HG02642 (cell line): ENCODE data around the gene SKAP1.

Experiments used
- ATAC-seq: cut with Tn5 transposase; IDR thresholded peaks from one replicate; pipeline ENCODE4 v1.9.1; 2021; ENCODE audit warnings: mild to moderate bottlenecking; ENCODE audit not compliant: unreplicated experiment, poor library complexity

SKAP1 gene

DNA sequence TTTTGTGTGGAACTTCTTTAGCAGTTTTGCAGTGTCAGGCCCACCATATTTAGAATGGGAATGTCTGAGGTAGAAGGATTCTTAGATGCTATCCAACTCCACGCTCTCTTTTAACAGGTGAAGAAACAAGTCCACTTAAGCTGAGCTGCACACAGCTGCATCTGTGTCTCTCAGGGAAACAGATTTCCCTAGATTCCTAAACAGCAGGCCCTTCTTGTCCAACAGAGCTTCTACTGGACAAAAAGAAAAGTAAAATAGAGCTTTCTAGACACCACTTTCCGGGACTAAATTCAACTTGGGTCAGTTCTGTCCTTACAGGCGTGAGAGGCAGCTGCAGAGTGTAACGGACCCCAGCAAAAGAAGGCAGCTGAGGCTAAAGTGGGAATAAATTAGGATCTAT, 270.8 kb downstream of the SKAP1 start:
- ATAC-seq = no peak

DNA sequence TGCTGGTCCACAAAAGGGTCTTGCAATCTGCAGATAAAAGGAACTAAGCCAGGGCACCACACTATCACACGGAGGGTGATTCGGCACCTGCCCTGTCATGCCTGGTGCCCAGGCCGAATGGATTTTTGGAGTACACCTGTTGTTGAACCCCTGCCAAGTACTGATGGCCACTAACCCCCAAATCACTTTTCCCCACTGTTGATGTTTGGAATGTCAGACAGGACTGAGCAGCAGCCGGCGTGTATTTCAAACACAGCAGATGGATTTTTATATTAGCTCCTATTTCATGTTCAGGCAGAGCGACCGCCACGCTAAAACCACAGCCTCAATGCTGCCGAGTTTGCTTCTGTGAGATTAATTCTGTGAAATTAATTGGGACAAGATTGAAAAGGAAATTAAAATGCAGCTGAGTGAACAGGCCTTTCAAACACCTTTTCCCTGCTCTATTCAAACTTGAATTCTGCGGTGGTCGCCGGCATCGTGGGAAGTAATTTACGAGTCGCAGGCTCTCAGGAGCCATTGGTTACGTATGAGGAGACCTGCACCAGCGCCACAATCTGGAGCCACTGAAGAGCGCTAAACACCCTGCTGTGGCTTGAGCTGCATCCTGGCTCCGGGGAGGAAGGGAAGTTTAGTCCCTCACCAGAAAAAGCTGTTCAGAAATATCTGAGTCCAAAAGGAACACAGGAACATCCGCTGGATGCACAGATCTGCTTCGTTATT, 274.0 kb downstream of the SKAP1 start:
- ATAC-seq = no peak

GRCh38 chr17:48153691-48154358, 276.2 kb downstream of the SKAP1 start:
- ATAC-seq = no peak

DNA sequence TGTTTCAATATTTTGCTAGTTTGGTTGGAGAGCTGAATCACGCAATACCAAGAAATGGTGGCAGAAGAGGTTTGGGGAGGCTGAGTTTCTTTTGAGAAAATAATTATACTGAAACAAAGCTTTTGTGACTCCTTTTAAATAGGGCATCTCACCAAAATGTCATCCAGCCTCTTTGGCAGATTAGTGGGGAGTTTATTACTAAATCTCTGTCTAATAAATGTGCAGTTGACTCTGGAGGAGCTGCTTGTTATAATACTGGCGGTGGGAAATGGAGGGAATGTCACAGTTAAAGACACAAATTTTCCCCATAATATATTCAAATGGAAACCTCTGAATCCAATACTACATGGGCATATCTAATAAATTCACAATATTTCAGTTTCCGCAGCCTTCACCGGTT, 277.7 kb downstream of the SKAP1 start:
- ATAC-seq = no peak

DNA sequence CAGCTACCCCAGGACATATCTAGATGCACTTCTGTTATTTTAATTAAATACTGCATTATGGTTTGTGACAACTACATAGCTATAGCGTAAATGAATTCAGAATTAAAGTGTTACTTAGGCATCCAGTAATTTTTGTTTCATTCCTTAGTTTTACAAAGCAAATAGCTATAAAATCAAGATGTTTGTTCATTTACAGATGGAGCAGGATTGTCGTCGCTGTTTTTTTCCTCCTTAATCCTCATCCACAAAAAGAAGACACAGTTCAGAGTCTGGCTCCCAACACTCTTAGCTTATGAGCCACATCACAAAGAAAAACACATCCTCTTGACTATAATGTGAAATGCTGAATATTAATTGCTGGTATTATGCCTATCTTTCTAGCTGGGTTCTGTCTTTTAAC, 278.8 kb downstream of the SKAP1 start:
- no peak for ATAC-seq

- ATAC-seq = no peak
These were observed 279.4 kb downstream of the SKAP1 start for GRCh38 chr17:48150597-48151001.

DNA sequence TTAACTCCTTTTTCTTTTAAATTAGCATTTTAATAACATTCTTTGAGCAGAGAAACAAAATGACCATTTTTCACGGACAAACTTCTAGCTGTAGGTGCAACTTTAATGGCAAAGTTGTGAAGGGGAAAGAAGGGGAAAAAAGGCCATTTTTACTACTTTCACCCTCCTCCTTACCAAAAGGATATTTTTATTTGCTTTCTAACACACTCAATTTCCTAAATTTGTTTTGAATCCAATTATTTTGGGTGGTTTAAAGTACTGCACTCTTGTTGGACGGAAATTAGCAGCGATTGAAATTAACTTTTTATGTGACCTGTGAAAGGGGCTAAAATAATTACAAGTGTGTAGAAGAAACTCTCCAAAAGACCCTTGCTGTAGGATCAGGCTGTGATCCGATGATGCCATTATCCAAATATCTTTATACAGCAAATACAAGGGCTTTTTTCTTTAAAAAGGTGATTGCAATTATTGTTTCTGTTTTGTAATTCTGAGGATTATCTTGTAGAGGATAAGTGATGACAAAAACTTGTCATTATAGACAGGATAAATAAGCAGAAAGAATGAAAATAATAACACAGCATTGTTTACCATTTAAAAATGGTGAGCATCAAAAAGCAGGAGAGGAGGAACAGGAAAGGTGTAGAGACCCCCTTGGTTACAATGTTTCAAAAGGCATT, 280.1 kb downstream of the SKAP1 start:
- ATAC-seq = no peak

- ATAC-seq = no peak
These were observed 280.9 kb downstream of the SKAP1 start for GRCh38 chr17:48148854-48149786.

DNA sequence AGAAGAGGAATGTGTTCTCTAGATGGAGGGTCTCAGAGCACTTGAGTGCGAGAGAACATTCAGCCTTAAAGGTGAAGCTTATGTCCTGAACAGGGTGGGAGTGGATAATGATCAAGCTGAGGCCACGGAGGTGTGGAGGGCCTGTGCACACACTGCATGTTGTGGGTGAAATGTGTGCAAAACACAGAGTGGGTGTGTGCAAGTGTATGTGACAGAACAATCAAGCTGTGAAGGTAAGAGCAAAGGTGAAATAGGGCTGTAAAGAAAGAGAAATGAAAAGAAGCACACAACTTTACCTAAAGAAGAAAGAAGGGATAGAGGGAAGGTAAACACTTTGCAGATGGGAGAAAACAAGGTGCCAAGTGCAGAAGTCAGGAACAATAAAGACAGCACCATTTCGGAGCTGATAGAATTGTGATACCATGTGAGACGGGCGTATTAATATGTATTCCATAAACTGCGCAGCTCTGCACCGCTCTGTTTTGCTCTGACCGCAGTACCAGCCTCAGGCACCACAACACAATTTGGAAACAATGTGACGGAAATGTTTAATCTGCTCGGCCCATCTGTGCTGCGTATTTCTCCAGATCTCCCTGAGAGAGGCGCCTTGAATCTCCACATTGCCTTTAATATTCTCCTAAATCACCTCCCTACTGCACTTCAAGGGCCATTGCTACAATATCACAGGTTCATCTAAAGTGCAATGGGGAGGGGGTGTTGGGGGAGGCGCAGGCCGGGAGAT, 281.8 kb downstream of the SKAP1 start:
- ATAC-seq = no peak

GRCh38 chr17:48144976-48145798, 284.8 kb downstream of the SKAP1 start:
- no peak for ATAC-seq

DNA sequence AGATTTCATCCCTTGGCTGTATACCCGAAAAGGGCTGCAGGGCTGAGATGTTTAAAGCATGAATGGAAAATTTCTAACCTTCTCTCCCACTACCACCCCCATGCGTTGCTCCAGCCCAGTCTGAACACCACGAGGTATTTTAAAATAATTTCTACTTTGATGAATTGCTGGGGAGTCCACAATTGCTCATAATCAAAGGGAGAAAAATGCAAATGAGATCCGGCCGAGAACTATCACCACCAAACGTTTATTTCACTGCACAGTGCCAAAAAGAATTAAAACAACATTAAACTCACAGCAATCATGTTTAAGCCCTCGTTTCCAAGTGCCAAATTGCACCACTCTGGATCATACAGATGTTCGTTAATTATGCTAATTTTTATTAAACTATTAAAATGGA, 285.8 kb downstream of the SKAP1 start:
- no peak for ATAC-seq

DNA sequence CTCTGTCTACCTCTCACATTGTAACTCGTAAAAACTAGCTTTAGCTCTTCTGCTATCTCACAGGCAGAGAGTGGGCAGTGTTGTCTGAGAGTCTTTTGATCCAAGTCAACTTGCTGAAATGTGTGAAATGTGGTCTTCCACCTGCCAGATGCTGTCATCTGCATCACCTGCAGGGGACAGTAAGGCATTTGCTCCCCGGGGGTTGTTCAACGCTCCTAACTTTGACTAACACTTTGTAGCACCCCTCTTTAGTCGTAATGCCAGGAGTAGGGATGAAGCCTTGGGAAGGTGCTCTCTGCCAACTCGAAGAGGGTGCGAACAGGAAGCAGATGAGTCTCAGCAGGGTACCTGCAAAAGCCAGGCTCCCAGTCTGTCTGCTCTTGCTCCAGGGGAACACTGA, 286.4 kb downstream of the SKAP1 start:
- no peak for ATAC-seq

GRCh38 chr17:48139944-48140343, 290.1 kb downstream of the SKAP1 start:
- ATAC-seq = no peak

GRCh38 chr17:48137656-48138055, 292.4 kb downstream of the SKAP1 start:
- ATAC-seq = no peak

- ATAC-seq = no peak
These were observed 295.0 kb downstream of the SKAP1 start for GRCh38 chr17:48134912-48135480.

DNA sequence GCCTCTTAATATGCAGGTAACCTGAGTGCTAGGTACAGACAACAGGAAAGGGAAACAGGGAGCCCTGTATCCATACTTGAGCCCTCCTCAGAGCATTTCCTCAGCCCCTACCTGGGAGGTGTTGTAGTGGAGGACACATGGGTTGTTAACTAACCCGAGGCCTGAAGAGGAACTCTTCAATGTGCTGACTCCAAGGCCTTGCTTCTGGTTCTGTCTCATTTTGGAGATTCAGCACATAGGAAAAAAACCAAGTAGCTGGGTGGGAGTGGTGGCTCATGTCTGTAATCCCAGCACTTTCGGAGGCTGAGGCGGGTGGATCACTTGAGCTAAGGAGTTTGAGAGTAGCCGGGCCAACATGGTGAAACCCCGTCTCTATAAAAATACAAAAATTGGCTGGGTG, 297.6 kb downstream of the SKAP1 start:
- no peak for ATAC-seq

DNA sequence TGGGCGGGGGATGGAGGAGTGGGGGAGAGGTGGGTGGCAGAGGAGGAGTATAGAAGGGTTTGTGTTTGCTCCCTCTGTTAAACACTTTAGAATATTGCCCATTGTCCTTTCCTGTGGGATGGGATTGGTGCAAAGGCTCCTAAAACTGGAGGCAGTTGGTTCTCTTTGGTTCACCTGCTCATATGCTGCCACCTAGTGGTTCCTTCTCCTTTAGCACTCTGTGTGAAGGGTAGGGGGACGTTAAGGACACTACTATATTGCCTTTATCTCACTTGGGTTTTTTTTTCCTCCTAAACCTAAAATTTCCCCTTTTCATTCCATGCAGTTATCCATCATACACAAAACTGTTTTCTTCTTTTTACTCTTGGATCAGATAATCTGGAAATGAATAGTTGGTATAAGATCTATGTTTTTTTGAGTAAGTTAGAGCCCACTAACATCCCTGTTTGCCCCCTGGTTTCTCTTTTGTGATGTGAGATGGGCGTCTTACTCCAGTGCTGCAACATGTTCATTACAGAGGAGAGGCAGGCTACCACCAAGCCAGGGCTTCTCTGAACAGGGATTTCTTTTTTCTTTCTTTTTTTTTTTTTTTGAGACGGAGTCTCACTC, 298.7 kb downstream of the SKAP1 start:
- no peak for ATAC-seq

DNA sequence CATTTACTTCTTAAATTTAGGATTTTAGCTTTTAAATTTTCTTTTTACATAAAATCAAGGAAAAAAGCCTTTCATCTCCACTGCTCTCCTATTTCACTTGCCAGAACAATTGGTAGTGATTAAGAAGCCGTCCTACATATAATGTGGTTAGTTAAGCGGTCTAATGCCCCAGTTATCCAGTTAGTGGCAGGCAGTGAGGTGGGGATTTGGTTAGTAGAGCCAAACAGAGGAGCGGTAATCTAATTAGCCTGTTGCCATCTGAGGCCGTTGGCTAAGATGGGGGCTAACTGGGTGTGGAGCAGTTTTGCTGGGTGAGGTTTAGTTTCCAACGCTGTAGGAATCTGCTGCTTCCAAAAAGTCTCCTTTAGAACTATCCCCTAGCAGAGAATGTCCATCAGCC, 300.0 kb downstream of the SKAP1 start:
- ATAC-seq = no peak
